Tibial nerve (tissue), 4 donors: ENCODE results near the gene ZFHX2. TPM values are rescaled to one million over a fixed set of nuclear protein-coding genes. Genes with fewer than 3 reads are reported as not detected.

Experiments used
- DNase-seq, 2 donors: peaks; one replicate each; pipeline ENCODE4 v3.0.0-alpha.2; 2019; ENCODE audit warnings: low spot score in 2 of 2
- H3K27ac ChIP-seq, 4 donors: fragments of 200-600 bp; sonication (generic) in 3 of 4; one replicate each; pipeline ENCODE4 v1.5.1; 2017 to 2019; ENCODE audit warnings: mild to moderate bottlenecking in 1 of 4
- H3K27me3 ChIP-seq, 2 donors: fragments of 200-600 bp; sonication (generic) in 1 of 2; one replicate each; pipeline versions ENCODE4 v1.5.1 to v1.6.0; 2017 to 2019
- H3K36me3 ChIP-seq, 3 donors: fragments of 200-600 bp; sonication (generic); one replicate each; pipeline ENCODE4 v1.5.1; 2018 to 2019
- H3K4me1 ChIP-seq, 4 donors: fragments of 200-600 bp; sonication (generic) in 3 of 4; one replicate each; pipeline ENCODE4 v1.5.1; 2017 to 2019
- H3K4me3 ChIP-seq, 4 donors: fragments of 200-600 bp; sonication (generic) in 3 of 4; one replicate each; pipeline ENCODE4 v1.5.1; 2017 to 2019; ENCODE audit warnings: mild to moderate bottlenecking in 1 of 4, moderate library complexity in 1 of 4
- H3K9me3 ChIP-seq, 4 donors: fragments of 200-600 bp; sonication (generic) in 3 of 4; one replicate each; pipeline ENCODE4 v1.5.1; 2017 to 2019
- EP300 ChIP-seq, 2 donors: sonication (generic); formaldehyde crosslinking; IDR thresholded peaks; one replicate each; pipeline ENCODE4 v1.6.1; 2017; ENCODE audit warnings: antibody characterized with exemption in 2 of 2, mild to moderate bottlenecking in 1 of 2
- POLR2A ChIP-seq, 2 donors: fragments of 450-650 bp; IDR thresholded peaks; one replicate each; pipeline ENCODE4 v1.6.1; 2017; ENCODE audit warnings: antibody characterized with exemption in 2 of 2, mild to moderate bottlenecking in 2 of 2, moderate library complexity in 2 of 2
- WGBS, 2 donors: methylation state at CpG; one replicate each; pipeline ENCODE4 v1.1.5; 2018; 5-methylcytosine and 5-hydroxymethylcytosine counted together
- total RNA-seq, 4 donors: library from RNA; depleted of rRNA; stranded (reverse); fragments of >200 nt; gene quantifications; one replicate each; pipeline ENCODE4 v1.1.0, GENCODE V29; 2016
- TF ChIP-seq, protein P1 (sequence below), 5 experiments: fragments of 200-600 bp in 3 of 5; fragments of 450-650 bp in 2 of 5; sonication (generic) in 3 of 5; IDR thresholded peaks; one replicate each; pipeline ENCODE4 v1.5.1; 2016 to 2019; ENCODE audit warnings: antibody characterized with exemption in 5 of 5, mild to moderate bottlenecking in 3 of 5, moderate library complexity in 2 of 5

Gene ZFHX2
- total RNA-seq, 4 donors from 2014 or later: 2.1 to 3.9 (median 2.6) TPM

DNA sequence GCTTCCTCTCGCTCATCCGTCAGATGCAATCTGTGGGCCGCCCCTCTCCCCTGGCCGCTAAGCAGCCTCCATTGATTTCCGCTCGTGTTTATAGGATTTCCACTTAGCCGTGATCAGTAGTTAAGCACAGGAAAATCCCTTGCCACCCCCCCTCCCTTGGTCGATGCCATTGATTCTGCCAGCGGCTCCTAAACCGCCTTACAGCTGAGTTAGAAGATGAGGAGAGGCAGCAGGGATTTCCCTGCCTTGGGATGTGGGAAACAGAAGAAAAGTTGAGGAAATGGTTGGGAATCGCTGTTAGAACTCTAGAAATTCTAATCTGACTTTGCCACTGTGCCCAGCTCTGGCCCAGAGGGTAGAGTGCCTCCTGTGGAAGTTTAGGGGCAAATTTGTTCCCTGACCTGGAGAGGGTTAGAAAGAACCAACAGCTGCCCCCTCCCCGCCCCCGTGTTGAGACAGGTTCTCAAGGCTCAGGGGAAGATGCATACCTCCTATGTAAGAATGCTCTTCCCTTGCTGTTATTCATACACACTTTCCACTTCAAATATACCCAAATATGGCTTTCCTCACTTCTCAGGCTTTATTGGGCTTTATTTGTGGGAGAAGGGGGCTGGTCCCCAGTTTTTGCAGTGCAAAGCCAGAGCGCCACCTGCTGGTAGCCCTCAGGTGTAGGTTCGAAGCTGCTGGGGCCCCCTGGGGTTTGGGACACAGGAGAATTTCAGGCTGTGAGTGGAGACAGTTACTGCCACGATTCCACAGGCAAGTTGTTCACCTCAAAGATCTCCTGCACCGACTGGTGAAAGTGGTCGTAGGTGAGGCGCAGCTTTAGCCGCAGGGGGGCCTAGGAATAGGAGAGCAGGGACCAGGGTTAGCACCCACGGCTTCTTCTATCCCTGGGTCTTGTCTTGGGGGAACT lies 7.7 kb upstream of the ZFHX2 start:
- Histone ChIP-seq H3K4me3 (no peak overlapping the region), H3K9me3 (no peaks in the 10 kb centered on the region), H3K4me1 (peaks cover 0 to 34% (median 11%) of the 10 kb centered on the region in 4 donors), H3K27ac (no peak overlapping the region), H3K36me3 (peaks cover 0 to 45% (median 0%) of the 10 kb centered on the region in 3 donors), H3K27me3 (no peaks in the 10 kb centered on the region)
- TF ChIP-seq, protein P1, sequence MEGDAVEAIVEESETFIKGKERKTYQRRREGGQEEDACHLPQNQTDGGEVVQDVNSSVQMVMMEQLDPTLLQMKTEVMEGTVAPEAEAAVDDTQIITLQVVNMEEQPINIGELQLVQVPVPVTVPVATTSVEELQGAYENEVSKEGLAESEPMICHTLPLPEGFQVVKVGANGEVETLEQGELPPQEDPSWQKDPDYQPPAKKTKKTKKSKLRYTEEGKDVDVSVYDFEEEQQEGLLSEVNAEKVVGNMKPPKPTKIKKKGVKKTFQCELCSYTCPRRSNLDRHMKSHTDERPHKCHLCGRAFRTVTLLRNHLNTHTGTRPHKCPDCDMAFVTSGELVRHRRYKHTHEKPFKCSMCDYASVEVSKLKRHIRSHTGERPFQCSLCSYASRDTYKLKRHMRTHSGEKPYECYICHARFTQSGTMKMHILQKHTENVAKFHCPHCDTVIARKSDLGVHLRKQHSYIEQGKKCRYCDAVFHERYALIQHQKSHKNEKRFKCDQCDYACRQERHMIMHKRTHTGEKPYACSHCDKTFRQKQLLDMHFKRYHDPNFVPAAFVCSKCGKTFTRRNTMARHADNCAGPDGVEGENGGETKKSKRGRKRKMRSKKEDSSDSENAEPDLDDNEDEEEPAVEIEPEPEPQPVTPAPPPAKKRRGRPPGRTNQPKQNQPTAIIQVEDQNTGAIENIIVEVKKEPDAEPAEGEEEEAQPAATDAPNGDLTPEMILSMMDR (IDR thresholded peaks at IDR 0.05): peak; percentile 67 to 87 (median 72)
- TF ChIP-seq EP300 (IDR thresholded peaks at IDR 0.05): no peak
- TF ChIP-seq POLR2A (IDR thresholded peaks at IDR 0.05): no peak
- WGBS, 2 donors: 68 to 69% methylated on average over 20 to 21 of the region's 21 CpGs
- no peak for DNase-seq

DNA sequence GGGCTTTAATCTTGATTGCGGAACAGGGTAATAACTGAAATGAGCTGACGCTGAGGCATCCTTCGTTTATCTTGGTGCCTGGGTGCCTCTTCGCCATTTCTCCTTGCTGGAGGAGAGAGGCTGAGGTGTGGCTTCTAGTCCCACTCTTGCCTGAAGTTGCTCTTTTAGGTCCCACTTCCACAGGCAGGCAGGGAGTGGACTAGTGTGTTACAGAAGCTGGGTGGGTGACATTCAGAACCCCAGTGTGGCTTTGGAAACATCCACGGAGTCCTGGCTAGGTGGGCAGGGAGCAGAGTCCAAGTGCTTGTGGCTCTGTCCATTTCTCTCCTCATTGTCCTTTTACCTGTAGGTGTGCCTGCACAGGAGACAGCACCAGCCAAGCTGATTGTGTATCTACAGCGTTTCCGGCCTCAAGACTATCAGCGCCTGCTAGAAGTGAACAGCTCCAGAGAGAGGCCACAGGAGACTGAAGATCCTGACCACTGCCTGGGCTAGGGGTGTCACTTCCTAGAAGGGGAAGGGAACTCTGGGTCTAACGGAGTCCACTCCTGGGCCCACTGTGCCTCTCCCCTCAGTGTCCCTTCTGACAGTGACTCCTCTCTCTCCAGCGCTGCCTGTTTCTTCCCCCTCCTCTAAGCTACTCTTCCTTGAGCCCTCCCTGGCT lies 6.9 kb upstream of the ZFHX2 start:
- H3K27me3 ChIP-seq: no peaks in the 10 kb centered on the region
- H3K4me1 ChIP-seq: peaks cover 0 to 34% (median 11%) of the 10 kb centered on the region in 4 donors
- 85% methylated on average over 9 to 10 of the region's 10 CpGs for WGBS, 2 donors
- H3K27ac ChIP-seq: no peak overlapping the region
- H3K4me3 ChIP-seq: no peak overlapping the region
- no peaks in the 10 kb centered on the region for H3K9me3 ChIP-seq
- TF ChIP-seq, protein P1 (IDR thresholded peaks at IDR 0.05): no peak
- TF ChIP-seq POLR2A (IDR thresholded peaks at IDR 0.05) (no peak), EP300 (IDR thresholded peaks at IDR 0.05) (no peak)
- peaks cover 0 to 40% (median 0%) of the 10 kb centered on the region in 3 donors for H3K36me3 ChIP-seq
- DNase-seq: no peak

DNA sequence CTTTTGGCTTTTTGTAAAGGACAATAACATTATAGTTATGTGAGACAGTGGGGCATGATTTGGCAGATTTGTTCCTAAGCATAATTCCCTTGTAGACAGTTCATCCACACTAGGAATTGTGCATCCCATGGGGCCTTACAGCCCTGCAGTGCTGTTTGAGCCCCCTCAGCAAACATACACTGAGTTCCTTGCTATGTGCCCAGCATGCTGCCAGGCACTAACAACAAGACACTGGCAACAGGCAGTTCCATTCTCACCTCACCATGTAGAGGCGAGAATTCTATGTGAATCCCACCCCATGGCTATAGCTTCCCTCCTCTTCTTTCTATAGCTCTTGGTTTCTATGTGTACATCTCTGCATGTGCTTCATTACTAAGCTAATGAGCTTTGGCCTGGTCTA lies 6.4 kb upstream of the ZFHX2 start:
- Histone ChIP-seq H3K4me3 (no peak overlapping the region), H3K9me3 (no peaks in the 10 kb centered on the region), H3K4me1 (peaks cover 0 to 34% (median 11%) of the 10 kb centered on the region in 4 donors), H3K36me3 (peaks cover 0 to 37% (median 0%) of the 10 kb centered on the region in 3 donors), H3K27me3 (no peaks in the 10 kb centered on the region), H3K27ac (no peak overlapping the region)
- DNase-seq: no peak
- WGBS, 2 donors: 96 to 100% methylated on average over 1 of the region's 1 CpG
- TF ChIP-seq, protein P1 (IDR thresholded peaks at IDR 0.05): no peak
- TF ChIP-seq POLR2A (IDR thresholded peaks at IDR 0.05) (no peak), EP300 (IDR thresholded peaks at IDR 0.05) (no peak)

DNA sequence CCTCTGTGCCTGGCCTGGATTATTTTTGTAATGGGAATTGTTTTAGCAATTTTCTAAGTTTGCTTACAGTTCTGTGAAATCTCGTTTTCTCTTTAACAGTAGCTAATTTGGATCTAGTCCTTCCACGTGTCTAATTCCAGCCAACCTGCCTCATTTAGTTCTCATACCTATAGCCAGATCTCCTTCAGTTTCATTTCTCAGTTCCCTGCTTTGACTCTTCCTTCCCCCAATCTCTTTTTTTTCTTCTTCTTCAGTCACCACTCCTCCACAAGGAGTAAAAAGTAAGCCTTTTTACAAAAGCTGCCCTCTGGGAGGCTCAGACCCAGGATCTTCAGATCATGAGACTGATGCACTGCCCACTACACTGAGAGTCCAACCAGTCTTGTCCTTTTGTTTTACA lies 6.0 kb upstream of the ZFHX2 start:
- Histone ChIP-seq H3K27me3 (no peaks in the 10 kb centered on the region), H3K36me3 (peaks cover 0 to 37% (median 0%) of the 10 kb centered on the region in 3 donors), H3K4me1 (peaks cover 0 to 34% (median 11%) of the 10 kb centered on the region in 4 donors), H3K9me3 (no peaks in the 10 kb centered on the region), H3K27ac (peak overlapping the region in 1 of 4 donors; percentile 99), H3K4me3 (no peak overlapping the region)
- no peak for DNase-seq
- 47 to 53% methylated on average over 2 of the region's 2 CpGs for WGBS, 2 donors
- TF ChIP-seq EP300 (IDR thresholded peaks at IDR 0.05) (no peak), POLR2A (IDR thresholded peaks at IDR 0.05) (no peak)
- TF ChIP-seq, protein P1 (IDR thresholded peaks at IDR 0.05): no peak
